ENCODE results near the gene FOXP1.

DNA sequence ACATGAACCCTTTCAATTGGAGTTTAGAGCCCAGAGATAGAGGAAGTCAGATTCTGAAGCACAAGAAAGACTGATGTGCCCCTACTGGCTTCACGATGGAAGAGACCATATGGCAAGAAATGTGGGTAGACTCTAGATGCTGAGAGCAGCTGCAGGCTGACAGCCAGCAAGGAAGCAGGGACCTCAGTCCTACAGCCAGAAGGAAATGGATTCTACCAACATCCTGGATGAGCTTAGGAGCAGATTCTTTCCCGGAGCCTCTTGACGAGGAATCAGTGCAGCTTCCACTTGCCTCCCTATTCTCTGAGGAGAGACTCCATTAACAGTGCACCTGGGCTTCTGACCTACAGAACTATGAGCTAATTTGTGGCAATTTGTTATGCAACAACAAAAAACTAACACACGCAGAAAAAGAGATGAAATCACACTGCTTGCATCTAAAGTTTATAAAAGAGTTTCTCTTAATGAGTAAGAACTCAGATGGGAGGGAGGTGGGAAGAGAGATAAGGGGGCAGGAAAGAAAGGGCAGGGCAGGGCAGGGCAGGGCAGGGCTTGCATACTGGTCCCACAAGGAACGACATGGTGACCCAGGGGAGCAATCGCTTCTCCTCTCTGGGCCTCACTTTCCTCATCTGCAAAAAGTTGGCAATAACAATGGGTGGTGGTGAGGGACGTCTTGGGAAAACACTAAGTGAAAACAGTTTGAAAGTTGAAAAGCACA lies 440.9 kb downstream of the FOXP1 start:
- TF ChIP-seq CTCF (conservative IDR thresholded peaks at IDR 0.05 in 1 of 2, IDR thresholded peaks at IDR 0.05 in 1 of 2; ENCODE audit: low read depth in 1 of 2, low read length in 2 of 2) (no peak), EZH2 (IDR thresholded peaks at IDR 0.05; ENCODE audit: low read length, missing control alignments) (no peak)

Data from fibroblast of lung (primary cell).